ENCODE measurements around the gene ZNF580.

Gene ZNF580

DNA sequence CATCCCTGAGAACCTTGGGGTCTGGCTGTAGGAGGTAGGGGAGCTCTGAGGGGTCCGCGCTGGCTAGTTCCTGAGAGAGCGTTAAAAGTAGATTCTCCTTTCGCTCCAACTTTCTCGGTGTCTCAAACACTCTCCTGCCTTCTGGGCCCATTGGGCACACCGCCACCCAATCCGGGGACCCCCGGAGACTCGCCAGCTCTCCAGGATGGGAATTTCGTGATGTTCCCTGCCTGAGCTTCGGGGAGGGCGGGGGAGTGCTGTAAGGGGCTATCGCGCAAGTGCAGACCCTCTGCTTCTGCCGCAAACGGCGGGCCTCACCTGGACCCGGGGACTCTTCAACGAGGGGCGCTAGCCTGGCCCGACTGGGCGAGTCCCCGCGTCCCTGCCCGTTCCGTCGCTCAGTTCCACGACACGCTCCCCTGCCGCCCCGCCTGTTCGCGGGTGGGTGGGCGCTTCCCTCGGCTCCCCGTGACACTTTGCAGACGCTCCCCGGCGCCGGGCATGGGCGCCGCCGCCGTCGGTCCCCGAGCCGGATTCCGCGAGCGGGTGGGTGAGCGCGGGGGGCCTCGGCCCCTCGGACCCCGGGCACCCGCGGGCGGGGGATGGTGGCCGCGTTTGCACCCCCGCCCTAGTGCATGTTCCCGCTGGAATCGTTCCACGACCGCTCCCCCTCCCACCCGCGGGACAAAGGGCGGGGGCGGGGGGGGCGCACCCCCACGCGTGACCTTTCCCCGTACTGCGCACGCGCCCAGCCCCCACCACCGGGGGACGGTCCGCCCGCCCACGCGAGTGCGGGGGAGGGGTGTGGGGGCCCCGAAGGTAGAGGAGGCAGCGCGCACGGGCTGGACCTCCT is 7.2 kb downstream of the ZNF580 start, which contains the start of gene CCDC106:
Gene CCDC106, plus strand, starts transcription at position 481 of the 853 bp plus-strand sequence. CDS start 835 bp downstream, outside the sequence.
- peak; percentile 80 for DNase-seq

GRCh38 chr19:55648585-55649267 is 7.9 kb downstream of the ZNF580 start:
- DNase-seq = no peak

DNA sequence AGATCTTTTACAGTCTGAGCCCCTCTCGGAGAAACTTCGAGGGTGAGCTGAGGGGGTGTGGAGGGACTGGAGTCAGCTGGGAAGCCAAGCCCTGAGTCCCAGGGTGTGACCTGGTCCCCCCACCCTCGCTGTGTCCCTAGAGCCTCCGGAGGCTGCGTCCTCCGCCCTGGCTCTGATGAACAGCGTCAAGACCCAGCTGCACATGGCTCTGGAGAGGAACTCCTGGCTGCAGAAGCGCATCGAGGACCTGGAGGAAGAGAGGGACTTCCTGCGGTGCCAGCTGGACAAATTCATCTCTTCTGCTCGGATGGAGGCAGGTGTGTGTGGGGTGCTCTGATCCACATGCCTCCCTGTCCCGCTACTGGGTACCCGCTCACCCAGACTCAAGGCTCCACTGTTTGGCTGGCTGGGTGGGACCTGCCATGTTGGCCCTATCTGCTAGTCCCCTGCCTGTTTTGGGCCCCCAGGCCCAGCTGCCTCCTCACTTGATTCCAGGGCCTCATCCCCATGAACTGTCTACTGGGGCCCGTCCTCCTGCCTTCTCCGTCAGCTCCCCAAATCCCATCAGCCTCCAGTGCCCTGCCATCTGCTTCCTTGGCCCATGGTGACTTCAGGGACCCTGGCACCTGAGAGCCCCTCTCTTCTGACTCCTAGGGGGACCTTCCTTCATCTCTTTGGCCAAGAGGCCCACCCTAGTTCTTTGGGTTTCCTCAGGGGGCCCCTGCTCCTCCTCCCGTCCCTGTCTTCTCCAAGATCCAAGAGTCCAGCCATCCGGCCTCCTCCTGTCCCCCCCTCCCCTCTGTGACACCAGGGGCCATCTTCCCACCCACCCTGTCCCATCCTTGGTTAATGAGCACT is 8.7 kb downstream of the ZNF580 start:
- DNase-seq = no peak

GRCh38 chr19:55650126-55650557 is 9.3 kb downstream of the ZNF580 start:
- DNase-seq = no peak

- DNase-seq = no peak
These were observed 9.9 kb downstream of the ZNF580 start for GRCh38 chr19:55650602-55651230.

- DNase-seq = no peak
These were observed 10.4 kb downstream of the ZNF580 start for GRCh38 chr19:55651236-55651635.

- DNase-seq = no peak
These were observed 11.7 kb downstream of the ZNF580 start for GRCh38 chr19:55652311-55653128.

DNA sequence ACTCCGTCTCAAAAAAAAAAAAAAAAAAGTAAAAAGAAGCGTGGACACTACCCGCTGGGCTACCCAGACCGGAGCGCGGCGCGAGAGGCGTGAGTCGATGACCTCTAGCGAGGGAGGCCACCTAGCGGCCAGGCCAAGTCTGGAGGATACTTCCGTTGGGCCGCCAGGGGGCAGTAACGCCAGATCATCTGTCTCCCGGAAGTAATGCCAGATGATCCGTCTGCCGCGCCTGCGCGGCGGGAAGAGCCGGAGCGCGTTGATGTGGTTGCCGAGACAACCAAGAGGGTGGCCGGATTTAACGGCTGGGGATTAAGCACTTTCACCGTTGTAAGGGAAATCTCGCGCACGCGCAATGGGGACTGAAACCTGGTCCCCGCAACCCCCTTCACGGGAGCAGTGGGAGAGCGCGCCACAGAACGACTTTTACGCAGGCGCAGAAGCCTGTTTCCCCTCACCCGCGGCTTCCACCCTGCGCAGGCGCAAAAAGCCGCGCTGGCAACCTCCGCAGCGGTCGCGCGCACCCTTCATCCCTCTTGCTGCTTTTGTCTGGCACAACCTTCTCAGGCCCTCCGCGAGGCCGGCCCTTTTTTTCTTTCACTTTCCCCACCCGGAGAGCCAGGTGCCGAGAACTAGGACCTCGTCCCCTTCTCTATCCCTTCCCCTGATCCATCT is 13.0 kb downstream of the ZNF580 start:
- peak; percentile 98 for DNase-seq

DNA sequence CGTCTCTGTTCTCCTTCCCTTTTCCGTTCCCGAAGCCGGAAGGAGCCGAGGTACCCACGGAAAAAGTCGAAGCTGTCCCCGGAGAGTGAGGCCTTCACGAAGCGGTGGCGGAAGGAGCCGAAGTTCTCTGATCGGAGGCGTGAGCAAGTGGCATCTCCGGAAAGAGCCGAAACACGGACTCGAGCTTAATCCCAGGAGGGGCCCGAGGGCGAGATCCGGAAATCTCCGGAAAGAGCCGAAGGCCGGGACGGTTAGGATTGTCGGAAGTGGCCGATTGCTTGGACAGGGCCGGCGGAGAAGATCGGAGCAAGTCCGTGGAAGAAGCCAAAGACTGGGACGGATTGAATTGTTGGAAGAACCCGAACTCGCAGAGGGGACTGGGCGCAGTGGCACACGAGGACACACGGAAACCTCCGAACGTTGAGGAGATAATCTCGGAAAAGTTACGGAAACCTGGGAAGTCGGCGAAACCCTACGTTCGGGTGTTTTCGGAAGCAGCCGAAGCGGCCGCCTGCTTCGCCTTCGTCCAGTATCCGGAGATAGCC is 13.6 kb downstream of the ZNF580 start:
- DNase-seq = peak; percentile 97

- DNase-seq = peak; percentile 97
These were observed 14.3 kb downstream of the ZNF580 start, which contains the start of gene U2AF2 for GRCh38 chr19:55654868-55655647. TSS of gene U2AF2 (plus strand) at chr19:55655035. CDS start at chr19:55655105, 70 bp downstream.

- no peak for DNase-seq
These were observed 14.8 kb downstream of the ZNF580 start for GRCh38 chr19:55655648-55656040.

- no peak for DNase-seq
These were observed 15.8 kb downstream of the ZNF580 start for GRCh38 chr19:55656552-55656951.

DNA sequence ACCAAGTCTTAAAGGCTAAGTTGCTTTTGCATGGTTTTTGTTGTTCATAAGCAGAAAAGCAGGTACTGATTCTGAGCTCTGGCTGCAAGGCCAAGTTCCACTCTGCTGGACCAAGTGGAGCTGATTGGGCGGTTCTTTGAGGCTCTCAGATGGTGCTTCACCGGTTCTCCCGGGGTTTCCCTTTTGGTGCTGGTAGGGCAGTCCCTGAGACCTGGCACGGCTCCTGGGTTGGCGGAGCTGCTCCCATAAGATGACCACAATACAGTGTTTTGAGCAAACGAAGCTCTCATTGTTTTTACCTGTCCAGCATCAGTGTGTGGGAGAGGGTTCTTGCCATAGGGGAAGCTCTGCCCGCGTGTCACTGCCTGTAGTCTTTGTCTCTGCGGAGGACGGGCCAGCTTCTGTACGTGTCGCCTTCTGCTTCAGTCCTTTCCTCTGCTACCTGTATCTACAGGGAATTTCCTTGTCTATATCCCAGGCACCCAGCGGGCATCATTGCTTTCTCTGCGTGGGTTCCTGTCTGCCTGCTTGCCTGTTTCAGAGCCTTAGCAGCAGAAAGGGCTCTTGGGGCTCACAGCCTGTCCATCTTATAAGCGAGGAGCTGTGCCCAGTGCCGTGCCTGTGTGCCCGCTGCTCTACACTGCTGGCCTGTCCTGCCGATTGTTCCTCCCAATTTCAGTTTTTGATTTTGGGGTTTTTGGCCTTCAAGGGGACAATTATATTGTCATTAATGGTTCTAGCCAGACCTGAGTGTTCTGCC is 16.4 kb downstream of the ZNF580 start:
- no peak for DNase-seq

GRCh38 chr19:55658846-55659459 is 18.2 kb downstream of the ZNF580 start:
- DNase-seq = no peak

DNA sequence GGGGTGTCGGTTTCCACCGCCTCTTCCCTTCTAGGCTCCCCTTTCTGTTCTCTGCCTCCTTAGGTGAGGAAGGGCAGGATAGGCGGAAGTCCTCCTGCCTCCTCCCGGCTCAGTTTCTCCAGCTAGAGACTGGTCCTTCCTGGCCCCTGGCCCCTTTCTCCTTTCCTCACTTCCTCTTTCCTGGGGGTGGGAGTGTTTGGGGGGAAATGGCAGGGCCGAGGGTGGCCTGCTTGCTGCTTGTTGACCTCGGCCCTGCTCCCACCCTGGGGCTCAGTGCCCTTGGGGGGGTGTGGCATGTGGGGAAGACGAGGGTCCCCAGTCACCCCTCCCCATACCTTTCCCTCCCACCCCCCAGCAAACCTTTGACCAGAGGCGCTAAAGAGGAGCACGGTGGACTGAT is 19.0 kb downstream of the ZNF580 start:
- no peak for DNase-seq

DNA sequence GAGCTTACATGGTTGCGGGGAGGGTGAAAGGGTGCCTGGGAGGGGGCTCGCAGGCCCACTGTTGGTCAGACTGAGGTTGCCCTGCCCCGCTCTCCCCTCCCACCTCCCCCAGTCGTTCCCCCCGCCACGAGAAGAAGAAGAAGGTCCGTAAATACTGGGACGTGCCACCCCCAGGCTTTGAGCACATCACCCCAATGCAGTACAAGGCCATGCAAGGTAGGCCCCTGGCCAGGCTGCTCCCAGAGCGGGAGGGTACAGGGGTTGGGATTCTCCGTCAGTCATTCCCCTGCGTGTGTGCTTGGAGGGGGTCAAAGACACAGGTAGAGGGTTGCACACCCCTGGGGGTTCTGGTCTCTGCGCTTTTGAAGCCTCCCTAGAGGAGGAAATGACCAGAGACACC is 19.6 kb downstream of the ZNF580 start:
- DNase-seq = no peak

GRCh38 chr19:55660991-55661390 is 20.2 kb downstream of the ZNF580 start:
- no peak for DNase-seq

GRCh38 chr19:55661826-55662225 is 21.0 kb downstream of the ZNF580 start:
- DNase-seq = no peak

Measured in activated CD8-positive, alpha-beta memory T cell treated with anti-CD3 and anti-CD28 coated beads, Interleukin-2, amount 50 U/mL, for 48 hours (primary cell).